HL-60 (cell line): ENCODE measurements around the gene ATP8B4.

ENCODE experiments used
- DNase-seq, 2 experiments: peaks; one replicate each; pipeline ENCODE4 v3.0.0-alpha.2; 2010 to 2020; ENCODE audit warnings: low read depth in 1 of 2, low spot score in 1 of 2
- H3K27ac ChIP-seq: fragments of 250-450 bp; sonication (Bioruptor Pico); replicated peaks from 2 replicates; pipeline ENCODE4 v1.5.1; 2020; ENCODE audit warnings: mild to moderate bottlenecking, moderate library complexity
- H3K27me3 ChIP-seq: fragments of 250-450 bp; sonication (Bioruptor Pico); 2 replicates; pipeline ENCODE4 v1.5.1; 2021; ENCODE audit warnings: mild to moderate bottlenecking, moderate library complexity; ENCODE audit not compliant: insufficient read depth, poor library complexity, severe bottlenecking
- H3K4me3 ChIP-seq: replicated peaks from 2 replicates; pipeline ENCODE4 v1.5.1; 2011; ENCODE audit warnings: mild to moderate bottlenecking, control low read depth, low read length; ENCODE audit not compliant: insufficient read depth
- GABPA ChIP-seq: IDR thresholded peaks from 2 replicates; pipeline ENCODE4 v1.6.1; 2012; ENCODE audit warnings: low read depth
- POLR2AphosphoS5 ChIP-seq: IDR thresholded peaks from 2 replicates; pipeline ENCODE4 v1.6.1; 2012; ENCODE audit warnings: low read depth
- SPI1 ChIP-seq: IDR thresholded peaks from 2 replicates; pipeline ENCODE4 v1.6.1; 2012; ENCODE audit warnings: low read depth, mild to moderate bottlenecking, borderline replicate concordance
- TF ChIP-seq, protein P1 (sequence below): IDR thresholded peaks from 2 replicates; pipeline ENCODE4 v1.6.1; 2012; ENCODE audit warnings: low read depth; ENCODE audit not compliant: insufficient replicate concordance
- TF ChIP-seq, protein P2 (sequence below): IDR thresholded peaks from one replicate; pipeline ENCODE4 v1.5.1; 2011; ENCODE audit warnings: low read length, control low read depth, inconsistent platforms; ENCODE audit not compliant: insufficient read depth

ATP8B4 gene

GRCh38 chr15:50107591-50108408 lies 11.2 kb downstream of the ATP8B4 start:
- TF ChIP-seq GABPA = no peak
- peak; percentile 56; the same call in 1 of the 2 replicates for TF ChIP-seq POLR2AphosphoS5
- TF ChIP-seq SPI1 = peak; percentile 79; the same call in 1 of the 2 replicates
- Histone ChIP-seq H3K27me3 (no peaks in the 10 kb centered on the region), H3K27ac (peak overlapping the region; percentile 97), H3K4me3 (no peak overlapping the region)
- DNase-seq = peak; percentile 90 to 92

DNA sequence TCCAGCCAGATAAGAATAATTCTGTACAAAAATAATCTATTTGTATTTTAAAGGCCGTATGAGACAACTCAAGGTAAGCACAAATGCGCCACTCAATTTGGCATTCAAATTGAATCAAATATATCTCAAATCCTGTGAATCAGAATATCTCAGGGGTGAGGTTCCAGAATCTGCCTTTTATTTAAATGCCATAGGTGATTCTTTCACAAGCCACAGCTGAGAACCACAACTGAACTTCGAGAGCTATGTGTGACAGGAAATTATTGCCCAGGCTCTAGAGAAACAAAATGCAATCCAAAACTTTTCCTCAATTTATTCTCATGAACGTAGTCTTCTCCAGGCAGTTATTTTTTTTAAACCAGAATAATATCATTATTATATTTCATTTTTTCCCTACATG lies 11.9 kb downstream of the ATP8B4 start:
- H3K27ac ChIP-seq = peak overlapping the region; percentile 97
- no peak for TF ChIP-seq POLR2AphosphoS5
- TF ChIP-seq, protein P1, sequence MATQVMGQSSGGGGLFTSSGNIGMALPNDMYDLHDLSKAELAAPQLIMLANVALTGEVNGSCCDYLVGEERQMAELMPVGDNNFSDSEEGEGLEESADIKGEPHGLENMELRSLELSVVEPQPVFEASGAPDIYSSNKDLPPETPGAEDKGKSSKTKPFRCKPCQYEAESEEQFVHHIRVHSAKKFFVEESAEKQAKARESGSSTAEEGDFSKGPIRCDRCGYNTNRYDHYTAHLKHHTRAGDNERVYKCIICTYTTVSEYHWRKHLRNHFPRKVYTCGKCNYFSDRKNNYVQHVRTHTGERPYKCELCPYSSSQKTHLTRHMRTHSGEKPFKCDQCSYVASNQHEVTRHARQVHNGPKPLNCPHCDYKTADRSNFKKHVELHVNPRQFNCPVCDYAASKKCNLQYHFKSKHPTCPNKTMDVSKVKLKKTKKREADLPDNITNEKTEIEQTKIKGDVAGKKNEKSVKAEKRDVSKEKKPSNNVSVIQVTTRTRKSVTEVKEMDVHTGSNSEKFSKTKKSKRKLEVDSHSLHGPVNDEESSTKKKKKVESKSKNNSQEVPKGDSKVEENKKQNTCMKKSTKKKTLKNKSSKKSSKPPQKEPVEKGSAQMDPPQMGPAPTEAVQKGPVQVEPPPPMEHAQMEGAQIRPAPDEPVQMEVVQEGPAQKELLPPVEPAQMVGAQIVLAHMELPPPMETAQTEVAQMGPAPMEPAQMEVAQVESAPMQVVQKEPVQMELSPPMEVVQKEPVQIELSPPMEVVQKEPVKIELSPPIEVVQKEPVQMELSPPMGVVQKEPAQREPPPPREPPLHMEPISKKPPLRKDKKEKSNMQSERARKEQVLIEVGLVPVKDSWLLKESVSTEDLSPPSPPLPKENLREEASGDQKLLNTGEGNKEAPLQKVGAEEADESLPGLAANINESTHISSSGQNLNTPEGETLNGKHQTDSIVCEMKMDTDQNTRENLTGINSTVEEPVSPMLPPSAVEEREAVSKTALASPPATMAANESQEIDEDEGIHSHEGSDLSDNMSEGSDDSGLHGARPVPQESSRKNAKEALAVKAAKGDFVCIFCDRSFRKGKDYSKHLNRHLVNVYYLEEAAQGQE = no peak
- TF ChIP-seq, protein P2, sequence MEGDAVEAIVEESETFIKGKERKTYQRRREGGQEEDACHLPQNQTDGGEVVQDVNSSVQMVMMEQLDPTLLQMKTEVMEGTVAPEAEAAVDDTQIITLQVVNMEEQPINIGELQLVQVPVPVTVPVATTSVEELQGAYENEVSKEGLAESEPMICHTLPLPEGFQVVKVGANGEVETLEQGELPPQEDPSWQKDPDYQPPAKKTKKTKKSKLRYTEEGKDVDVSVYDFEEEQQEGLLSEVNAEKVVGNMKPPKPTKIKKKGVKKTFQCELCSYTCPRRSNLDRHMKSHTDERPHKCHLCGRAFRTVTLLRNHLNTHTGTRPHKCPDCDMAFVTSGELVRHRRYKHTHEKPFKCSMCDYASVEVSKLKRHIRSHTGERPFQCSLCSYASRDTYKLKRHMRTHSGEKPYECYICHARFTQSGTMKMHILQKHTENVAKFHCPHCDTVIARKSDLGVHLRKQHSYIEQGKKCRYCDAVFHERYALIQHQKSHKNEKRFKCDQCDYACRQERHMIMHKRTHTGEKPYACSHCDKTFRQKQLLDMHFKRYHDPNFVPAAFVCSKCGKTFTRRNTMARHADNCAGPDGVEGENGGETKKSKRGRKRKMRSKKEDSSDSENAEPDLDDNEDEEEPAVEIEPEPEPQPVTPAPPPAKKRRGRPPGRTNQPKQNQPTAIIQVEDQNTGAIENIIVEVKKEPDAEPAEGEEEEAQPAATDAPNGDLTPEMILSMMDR = no peak
- no peak for TF ChIP-seq SPI1
- TF ChIP-seq GABPA = no peak
- H3K4me3 ChIP-seq = no peak overlapping the region; the same call in 1 of the 2 replicates

DNA sequence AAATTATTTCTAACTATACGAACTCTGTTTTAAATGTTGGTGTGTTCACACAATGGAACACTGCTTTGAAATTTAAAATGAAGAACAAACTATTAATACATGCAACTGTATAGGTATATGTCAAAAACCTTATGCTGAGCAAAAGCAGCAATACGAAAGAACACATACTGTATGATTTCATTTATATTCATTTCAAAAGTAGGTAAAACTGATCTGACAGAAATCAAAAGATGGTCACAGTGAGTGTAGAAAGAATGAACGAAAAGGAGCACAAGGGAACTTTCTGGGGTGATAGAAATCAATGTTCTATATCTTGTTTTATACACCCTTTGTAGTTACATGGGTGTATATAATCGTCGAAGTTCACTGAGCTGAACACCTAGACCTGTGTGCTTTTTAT lies 12.6 kb downstream of the ATP8B4 start:
- no peaks in the 10 kb centered on the region for H3K27me3 ChIP-seq
- DNase-seq = no peak
- H3K27ac ChIP-seq = peak overlapping the region; percentile 97
- TF ChIP-seq GABPA (no peak), POLR2AphosphoS5 (no peak)
- TF ChIP-seq, protein P2 = no peak
- TF ChIP-seq, protein P1 = no peak
- H3K4me3 ChIP-seq = no peak overlapping the region

More for the DNA sequence above, 11.9 kb downstream of the ATP8B4 start:
- no peaks in the 10 kb centered on the region for H3K27me3 ChIP-seq
- no peak for DNase-seq

DNA sequence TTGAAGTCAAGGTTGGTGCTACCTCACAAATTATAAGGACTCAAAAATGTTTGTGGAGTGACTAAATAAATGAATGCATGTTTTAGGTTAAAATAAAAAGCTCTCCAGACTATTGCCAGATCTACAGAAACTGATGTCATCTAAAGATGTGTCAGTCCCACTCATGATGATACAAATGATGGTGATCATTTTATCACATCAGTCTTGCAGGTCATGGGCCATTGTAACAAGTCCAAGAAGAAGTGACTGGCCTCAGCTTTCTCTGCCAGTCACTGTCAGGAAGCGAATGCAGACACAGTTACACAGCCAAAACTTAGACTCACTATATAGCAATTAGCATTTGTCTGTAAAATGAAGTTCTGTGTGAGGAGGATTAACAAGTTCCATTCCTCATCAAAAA lies 18.5 kb downstream of the ATP8B4 start:
- Histone ChIP-seq H3K4me3 (no peak overlapping the region), H3K27ac (no peak overlapping the region; the same call in 1 of the 2 replicates), H3K27me3 (no peaks in the 10 kb centered on the region)
- DNase-seq = no peak
- TF ChIP-seq SPI1 (no peak), POLR2AphosphoS5 (no peak), GABPA (no peak)
- TF ChIP-seq, protein P1 = no peak
- TF ChIP-seq, protein P2 = no peak
